ENCODE measurements around the gene EID2B.

The EID2B gene

GRCh38 chr19:39498798-39499642, 33.6 kb downstream of the EID2B start, which contains the start of gene DLL3:
DLL3 (plus strand) TSS chr19:39498947; CDS start chr19:39498975, 28 bp downstream.
- DNase-seq (ENCODE audit: low spot score): no peak

- no peak for DNase-seq (ENCODE audit: low spot score)
These were observed 34.5 kb downstream of the EID2B start for GRCh38 chr19:39497996-39498797.

- no peak for DNase-seq (ENCODE audit: low spot score)
These were observed 35.0 kb downstream of the EID2B start for GRCh38 chr19:39497701-39497995.

GRCh38 chr19:39496063-39496462, 36.6 kb downstream of the EID2B start:
- DNase-seq (ENCODE audit: low spot score): no peak

GRCh38 chr19:39494661-39495060, 38.0 kb downstream of the EID2B start:
- DNase-seq (ENCODE audit: low spot score): no peak

GRCh38 chr19:39492788-39493187, 39.9 kb downstream of the EID2B start:
- DNase-seq (ENCODE audit: low spot score): no peak

GRCh38 chr19:39492225-39492624, 40.4 kb downstream of the EID2B start:
- no peak for DNase-seq (ENCODE audit: low spot score)

- DNase-seq (ENCODE audit: low spot score): no peak
These were observed 42.9 kb downstream of the EID2B start for GRCh38 chr19:39489756-39490155.

GRCh38 chr19:39483141-39483540, 49.5 kb downstream of the EID2B start:
- DNase-seq (ENCODE audit: low spot score): no peak

GRCh38 chr19:39481676-39482075, 51.0 kb downstream of the EID2B start:
- no peak for DNase-seq (ENCODE audit: low spot score)

GRCh38 chr19:39481229-39481545, 51.5 kb downstream of the EID2B start:
- DNase-seq (ENCODE audit: low spot score): no peak

Data from putamen (tissue), 1 donor.